ENCODE data around the gene PLPP4.

PLPP4 gene

GRCh38 chr10:120453319-120453718, 3.7 kb upstream of the PLPP4 start:
- H3K4me1 ChIP-seq (ENCODE audit: control insufficient read depth, insufficient read depth, low read length) = no peaks in the 10 kb centered on the region; the same call in 1 of the 2 replicates
- POLR2A ChIA-PET = no interaction called here
- no peak overlapping the region for H3K27ac ChIP-seq (ENCODE audit: extremely low read depth, low read depth, low read length)
- no peak overlapping the region for H3K4me3 ChIP-seq (ENCODE audit: low read depth, low read length)
- TF ChIP-seq ZNF184 (tag by site-specific recombination; IDR thresholded peaks at IDR 0.05) = no peak
- no peak for TF ChIP-seq ZNF280C (tag by site-specific recombination; IDR thresholded peaks at IDR 0.05)
- peak; percentile 74; the same call in 1 of the 2 replicates for TF ChIP-seq ATF2 (tag by site-specific recombination; IDR thresholded peaks at IDR 0.05; ENCODE audit: low read depth)
- no peak for TF ChIP-seq ZFP69B (tag by site-specific recombination; IDR thresholded peaks at IDR 0.05)
- no peak for TF ChIP-seq PRDM2 (tag by site-specific recombination; IDR thresholded peaks at IDR 0.05; ENCODE audit: borderline replicate concordance)
- CTCF ChIA-PET = interaction anchor here (2.2 to 2.6 kb wide), 2 partner anchors 30 kb away, joined by 8 to 11 read pairs; no protein-coding TSS in a partner anchor
- no peaks in the 10 kb centered on the region for H3K9me3 ChIP-seq (ENCODE audit: control insufficient read depth, insufficient read depth, low read depth, low read length)
- no peaks in the 10 kb centered on the region for H3K36me3 ChIP-seq (ENCODE audit: control insufficient read depth in 2 of 2, insufficient read depth in 1 of 2, low read length in 2 of 2)

- Histone ChIP-seq H3K4me3 (ENCODE audit: low read depth, low read length) (no peak overlapping the region), H3K36me3 (ENCODE audit: control insufficient read depth in 2 of 2, insufficient read depth in 1 of 2, low read length in 2 of 2) (no peaks in the 10 kb centered on the region), H3K27ac (ENCODE audit: extremely low read depth, low read depth, low read length) (no peak overlapping the region), H3K9me3 (ENCODE audit: control insufficient read depth, insufficient read depth, low read depth, low read length) (no peaks in the 10 kb centered on the region), H3K4me1 (ENCODE audit: control insufficient read depth, insufficient read depth, low read length) (no peaks in the 10 kb centered on the region; the same call in 1 of the 2 replicates)
- no peak for TF ChIP-seq ZNF366 (tag by site-specific recombination; conservative IDR thresholded peaks at IDR 0.05)
- no peak for TF ChIP-seq ZBTB48 (tag by site-specific recombination; IDR thresholded peaks at IDR 0.05)
- no peak for TF ChIP-seq ZFP3 (tag by site-specific recombination; IDR thresholded peaks at IDR 0.05; ENCODE audit: low read depth)
- TF ChIP-seq ZNF664 (tag by site-specific recombination; IDR thresholded peaks at IDR 0.05) = no peak
- TF ChIP-seq ZNF692 (tag by site-specific recombination; IDR thresholded peaks at IDR 0.05) = no peak
- TF ChIP-seq IKZF3 (tag by site-specific recombination; IDR thresholded peaks at IDR 0.05) = no peak
- no peak for TF ChIP-seq ZFP69B (tag by site-specific recombination; IDR thresholded peaks at IDR 0.05)
- TF ChIP-seq ZNF529 (tag by site-specific recombination; IDR thresholded peaks at IDR 0.05; ENCODE audit: insufficient replicate concordance) = no peak
- TF ChIP-seq PRDM10 (tag by site-specific recombination; IDR thresholded peaks at IDR 0.05) = no peak
- POLR2A ChIA-PET = no interaction called here
- CTCF ChIA-PET = interaction anchor here (2.6 kb wide), 1 partner anchor 31 kb away, joined by 8 read pairs; no protein-coding TSS in a partner anchor
Measured at GRCh38 chr10:120453886-120454285, 3.1 kb upstream of the PLPP4 start.

Data from HEK293 (cell line).